Measurements from ENCODE around the gene MACROH2A2.
"Not testable (repeated sequence)": the region's sequence is repeated elsewhere in the genome, so short reads cannot be mapped to it uniquely, and the experiment has no call there.

The MACROH2A2 gene

GRCh38 chr10:70068925-70069324 is 16.3 kb downstream of the MACROH2A2 start:
- no peak for DNase-seq

- DNase-seq = no peak
Observed at GRCh38 chr10:70069346-70069745, 16.7 kb downstream of the MACROH2A2 start.

GRCh38 chr10:70070834-70071233 is 18.2 kb downstream of the MACROH2A2 start:
- DNase-seq = no peak

GRCh38 chr10:70074165-70074564 is 21.5 kb downstream of the MACROH2A2 start:
- DNase-seq = no peak

- no peak for DNase-seq
Observed at GRCh38 chr10:70074971-70075370, 22.3 kb downstream of the MACROH2A2 start.

GRCh38 chr10:70078329-70078728 is 25.7 kb downstream of the MACROH2A2 start:
- DNase-seq = no peak

GRCh38 chr10:70078937-70079336 is 26.3 kb downstream of the MACROH2A2 start:
- no peak for DNase-seq

- not testable (repeated sequence) for DNase-seq
Observed at GRCh38 chr10:70080789-70081188, 28.1 kb downstream of the MACROH2A2 start.

- DNase-seq = no peak
Observed at GRCh38 chr10:70084189-70084588, 31.5 kb downstream of the MACROH2A2 start.

GRCh38 chr10:70085975-70086613 is 33.4 kb downstream of the MACROH2A2 start:
- no peak for DNase-seq

- no peak for DNase-seq
Observed at GRCh38 chr10:70087616-70088307, 35.1 kb downstream of the MACROH2A2 start.

GRCh38 chr10:70088308-70088698 is 35.7 kb downstream of the MACROH2A2 start:
- no peak for DNase-seq

- no peak for DNase-seq
Observed at GRCh38 chr10:70090013-70090412, 37.4 kb downstream of the MACROH2A2 start.

- DNase-seq = no peak
Observed at GRCh38 chr10:70090951-70091350, 38.3 kb downstream of the MACROH2A2 start.

GRCh38 chr10:70092389-70092718 is 39.7 kb downstream of the MACROH2A2 start:
- no peak for DNase-seq

- no peak for DNase-seq
Observed at GRCh38 chr10:70093335-70093944, 40.8 kb downstream of the MACROH2A2 start.

GRCh38 chr10:70094250-70094649 is 41.6 kb downstream of the MACROH2A2 start:
- no peak for DNase-seq

GRCh38 chr10:70096016-70096704 is 43.5 kb downstream of the MACROH2A2 start:
- DNase-seq = no peak

- DNase-seq = no peak
Observed at GRCh38 chr10:70096705-70097420, 44.2 kb downstream of the MACROH2A2 start.

GRCh38 chr10:70097459-70097858 is 44.8 kb downstream of the MACROH2A2 start:
- no peak for DNase-seq

GRCh38 chr10:70098271-70098670 is 45.6 kb downstream of the MACROH2A2 start:
- no peak for DNase-seq

GRCh38 chr10:70101068-70101562 is 48.5 kb downstream of the MACROH2A2 start:
- DNase-seq = not testable (repeated sequence)

- no peak for DNase-seq
Observed at GRCh38 chr10:70101668-70102067, 49.0 kb downstream of the MACROH2A2 start.

Data from cortex of kidney (tissue), 1 donor.